ENCODE results near the gene TSPEAR. TPM values are rescaled to one million over a fixed set of nuclear protein-coding genes. Genes with fewer than 3 reads are reported as not detected.
A peak's percentile ranks its signal among the peaks of the same experiment; 100 is the strongest.

TSPEAR gene
- total and polyA plus RNA-seq, 2 of the 13 experiments (the other 11 are each of a cell fraction or from before 2014, with no cell fraction given), result 0.07 to 0.32 TPM

DNA sequence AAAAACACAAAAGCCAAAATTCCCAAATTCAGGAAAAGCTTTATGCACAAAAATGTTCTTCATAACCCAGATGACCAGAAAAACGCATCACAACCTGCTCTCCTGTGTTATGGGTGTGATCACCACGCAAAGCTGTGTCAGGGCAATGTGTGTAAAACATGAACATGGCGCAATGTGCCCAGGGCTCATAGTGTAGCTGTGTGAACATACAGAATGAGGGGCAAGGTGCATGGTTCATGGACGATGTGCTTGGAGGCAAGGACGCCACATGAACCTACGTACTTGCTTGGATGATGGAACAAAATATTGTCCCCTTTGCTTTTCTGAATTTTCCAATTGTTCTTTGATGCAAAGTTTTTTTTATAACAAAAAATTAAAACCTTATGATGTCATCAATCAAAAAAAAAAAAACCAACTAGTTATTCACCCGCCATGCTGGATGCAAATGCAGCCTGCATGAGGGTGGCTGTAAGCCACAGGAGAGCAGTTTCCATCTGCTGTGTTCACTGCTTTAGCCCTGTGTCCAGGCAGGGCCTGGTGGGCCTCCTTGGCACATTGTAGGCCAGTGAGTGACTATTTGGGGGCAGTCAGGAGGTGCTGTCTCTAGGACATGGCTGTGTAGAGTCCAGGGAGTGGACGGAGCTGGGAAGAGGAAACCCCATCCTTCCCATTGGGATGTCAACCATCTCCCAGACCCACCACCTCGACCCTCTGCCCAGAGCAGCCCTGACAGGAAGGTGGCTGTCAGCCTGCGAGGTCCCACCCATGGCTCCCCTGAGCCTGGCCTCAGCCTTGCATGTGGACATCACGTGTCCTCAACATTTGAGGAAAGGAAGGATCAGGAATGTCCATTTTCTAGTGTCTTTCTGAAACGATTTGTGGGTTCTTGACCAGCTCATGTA is 185.0 kb downstream of the TSPEAR start (continued):
- TF ChIP-seq, protein P1, sequence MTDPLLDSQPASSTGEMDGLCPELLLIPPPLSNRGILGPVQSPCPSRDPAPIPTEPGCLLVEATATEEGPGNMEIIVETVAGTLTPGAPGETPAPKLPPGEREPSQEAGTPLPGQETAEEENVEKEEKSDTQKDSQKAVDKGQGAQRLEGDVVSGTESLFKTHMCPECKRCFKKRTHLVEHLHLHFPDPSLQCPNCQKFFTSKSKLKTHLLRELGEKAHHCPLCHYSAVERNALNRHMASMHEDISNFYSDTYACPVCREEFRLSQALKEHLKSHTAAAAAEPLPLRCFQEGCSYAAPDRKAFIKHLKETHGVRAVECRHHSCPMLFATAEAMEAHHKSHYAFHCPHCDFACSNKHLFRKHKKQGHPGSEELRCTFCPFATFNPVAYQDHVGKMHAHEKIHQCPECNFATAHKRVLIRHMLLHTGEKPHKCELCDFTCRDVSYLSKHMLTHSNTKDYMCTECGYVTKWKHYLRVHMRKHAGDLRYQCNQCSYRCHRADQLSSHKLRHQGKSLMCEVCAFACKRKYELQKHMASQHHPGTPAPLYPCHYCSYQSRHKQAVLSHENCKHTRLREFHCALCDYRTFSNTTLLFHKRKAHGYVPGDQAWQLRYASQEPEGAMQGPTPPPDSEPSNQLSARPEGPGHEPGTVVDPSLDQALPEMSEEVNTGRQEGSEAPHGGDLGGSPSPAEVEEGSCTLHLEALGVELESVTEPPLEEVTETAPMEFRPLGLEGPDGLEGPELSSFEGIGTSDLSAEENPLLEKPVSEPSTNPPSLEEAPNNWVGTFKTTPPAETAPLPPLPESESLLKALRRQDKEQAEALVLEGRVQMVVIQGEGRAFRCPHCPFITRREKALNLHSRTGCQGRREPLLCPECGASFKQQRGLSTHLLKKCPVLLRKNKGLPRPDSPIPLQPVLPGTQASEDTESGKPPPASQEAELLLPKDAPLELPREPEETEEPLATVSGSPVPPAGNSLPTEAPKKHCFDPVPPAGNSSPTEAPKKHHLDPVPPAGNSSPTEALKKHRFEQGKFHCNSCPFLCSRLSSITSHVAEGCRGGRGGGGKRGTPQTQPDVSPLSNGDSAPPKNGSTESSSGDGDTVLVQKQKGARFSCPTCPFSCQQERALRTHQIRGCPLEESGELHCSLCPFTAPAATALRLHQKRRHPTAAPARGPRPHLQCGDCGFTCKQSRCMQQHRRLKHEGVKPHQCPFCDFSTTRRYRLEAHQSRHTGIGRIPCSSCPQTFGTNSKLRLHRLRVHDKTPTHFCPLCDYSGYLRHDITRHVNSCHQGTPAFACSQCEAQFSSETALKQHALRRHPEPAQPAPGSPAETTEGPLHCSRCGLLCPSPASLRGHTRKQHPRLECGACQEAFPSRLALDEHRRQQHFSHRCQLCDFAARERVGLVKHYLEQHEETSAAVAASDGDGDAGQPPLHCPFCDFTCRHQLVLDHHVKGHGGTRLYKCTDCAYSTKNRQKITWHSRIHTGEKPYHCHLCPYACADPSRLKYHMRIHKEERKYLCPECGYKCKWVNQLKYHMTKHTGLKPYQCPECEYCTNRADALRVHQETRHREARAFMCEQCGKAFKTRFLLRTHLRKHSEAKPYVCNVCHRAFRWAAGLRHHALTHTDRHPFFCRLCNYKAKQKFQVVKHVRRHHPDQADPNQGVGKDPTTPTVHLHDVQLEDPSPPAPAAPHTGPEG (CRISPR knock-in tag; IDR thresholded peaks at IDR 0.05), result no peak
- TF ChIP-seq, protein P2, sequence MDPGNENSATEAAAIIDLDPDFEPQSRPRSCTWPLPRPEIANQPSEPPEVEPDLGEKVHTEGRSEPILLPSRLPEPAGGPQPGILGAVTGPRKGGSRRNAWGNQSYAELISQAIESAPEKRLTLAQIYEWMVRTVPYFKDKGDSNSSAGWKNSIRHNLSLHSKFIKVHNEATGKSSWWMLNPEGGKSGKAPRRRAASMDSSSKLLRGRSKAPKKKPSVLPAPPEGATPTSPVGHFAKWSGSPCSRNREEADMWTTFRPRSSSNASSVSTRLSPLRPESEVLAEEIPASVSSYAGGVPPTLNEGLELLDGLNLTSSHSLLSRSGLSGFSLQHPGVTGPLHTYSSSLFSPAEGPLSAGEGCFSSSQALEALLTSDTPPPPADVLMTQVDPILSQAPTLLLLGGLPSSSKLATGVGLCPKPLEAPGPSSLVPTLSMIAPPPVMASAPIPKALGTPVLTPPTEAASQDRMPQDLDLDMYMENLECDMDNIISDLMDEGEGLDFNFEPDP (CRISPR knock-in tag; conservative IDR thresholded peaks at IDR 0.05), result no peak
- TF ChIP-seq, protein P3, sequence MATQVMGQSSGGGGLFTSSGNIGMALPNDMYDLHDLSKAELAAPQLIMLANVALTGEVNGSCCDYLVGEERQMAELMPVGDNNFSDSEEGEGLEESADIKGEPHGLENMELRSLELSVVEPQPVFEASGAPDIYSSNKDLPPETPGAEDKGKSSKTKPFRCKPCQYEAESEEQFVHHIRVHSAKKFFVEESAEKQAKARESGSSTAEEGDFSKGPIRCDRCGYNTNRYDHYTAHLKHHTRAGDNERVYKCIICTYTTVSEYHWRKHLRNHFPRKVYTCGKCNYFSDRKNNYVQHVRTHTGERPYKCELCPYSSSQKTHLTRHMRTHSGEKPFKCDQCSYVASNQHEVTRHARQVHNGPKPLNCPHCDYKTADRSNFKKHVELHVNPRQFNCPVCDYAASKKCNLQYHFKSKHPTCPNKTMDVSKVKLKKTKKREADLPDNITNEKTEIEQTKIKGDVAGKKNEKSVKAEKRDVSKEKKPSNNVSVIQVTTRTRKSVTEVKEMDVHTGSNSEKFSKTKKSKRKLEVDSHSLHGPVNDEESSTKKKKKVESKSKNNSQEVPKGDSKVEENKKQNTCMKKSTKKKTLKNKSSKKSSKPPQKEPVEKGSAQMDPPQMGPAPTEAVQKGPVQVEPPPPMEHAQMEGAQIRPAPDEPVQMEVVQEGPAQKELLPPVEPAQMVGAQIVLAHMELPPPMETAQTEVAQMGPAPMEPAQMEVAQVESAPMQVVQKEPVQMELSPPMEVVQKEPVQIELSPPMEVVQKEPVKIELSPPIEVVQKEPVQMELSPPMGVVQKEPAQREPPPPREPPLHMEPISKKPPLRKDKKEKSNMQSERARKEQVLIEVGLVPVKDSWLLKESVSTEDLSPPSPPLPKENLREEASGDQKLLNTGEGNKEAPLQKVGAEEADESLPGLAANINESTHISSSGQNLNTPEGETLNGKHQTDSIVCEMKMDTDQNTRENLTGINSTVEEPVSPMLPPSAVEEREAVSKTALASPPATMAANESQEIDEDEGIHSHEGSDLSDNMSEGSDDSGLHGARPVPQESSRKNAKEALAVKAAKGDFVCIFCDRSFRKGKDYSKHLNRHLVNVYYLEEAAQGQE (IDR thresholded peaks at IDR 0.05; ENCODE audit: borderline replicate concordance in 1 of 2, low read depth in 1 of 2, low read length in 2 of 2), result no peak
- TF ChIP-seq KAT2B (IDR thresholded peaks at IDR 0.05; ENCODE audit: borderline replicate concordance, low read depth, low read length), result no peak
- TF ChIP-seq NFATC3 (CRISPR knock-in tag; IDR thresholded peaks at IDR 0.05), result no peak
- no peak for TF ChIP-seq ZNF160 (CRISPR knock-in tag; IDR thresholded peaks at IDR 0.05)
- no peak for TF ChIP-seq SIX4 (CRISPR knock-in tag; IDR thresholded peaks at IDR 0.05)
- no peak for TF ChIP-seq RARA (CRISPR knock-in tag; IDR thresholded peaks at IDR 0.05)
- no peak for TF ChIP-seq ZNF674 (CRISPR knock-in tag; IDR thresholded peaks at IDR 0.05; ENCODE audit: low read depth)
- TF ChIP-seq, protein P4, sequence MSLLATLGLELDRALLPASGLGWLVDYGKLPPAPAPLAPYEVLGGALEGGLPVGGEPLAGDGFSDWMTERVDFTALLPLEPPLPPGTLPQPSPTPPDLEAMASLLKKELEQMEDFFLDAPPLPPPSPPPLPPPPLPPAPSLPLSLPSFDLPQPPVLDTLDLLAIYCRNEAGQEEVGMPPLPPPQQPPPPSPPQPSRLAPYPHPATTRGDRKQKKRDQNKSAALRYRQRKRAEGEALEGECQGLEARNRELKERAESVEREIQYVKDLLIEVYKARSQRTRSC (CRISPR knock-in tag; IDR thresholded peaks at IDR 0.05; ENCODE audit: low read depth), result no peak
- TF ChIP-seq ZNF660 (CRISPR knock-in tag; IDR thresholded peaks at IDR 0.05; ENCODE audit: borderline replicate concordance, low read depth), result no peak
- no peak for TF ChIP-seq IKZF4 (CRISPR knock-in tag; IDR thresholded peaks at IDR 0.05; ENCODE audit: borderline replicate concordance, low read depth, not compliant biosample characterization)
- TF ChIP-seq, protein P5, sequence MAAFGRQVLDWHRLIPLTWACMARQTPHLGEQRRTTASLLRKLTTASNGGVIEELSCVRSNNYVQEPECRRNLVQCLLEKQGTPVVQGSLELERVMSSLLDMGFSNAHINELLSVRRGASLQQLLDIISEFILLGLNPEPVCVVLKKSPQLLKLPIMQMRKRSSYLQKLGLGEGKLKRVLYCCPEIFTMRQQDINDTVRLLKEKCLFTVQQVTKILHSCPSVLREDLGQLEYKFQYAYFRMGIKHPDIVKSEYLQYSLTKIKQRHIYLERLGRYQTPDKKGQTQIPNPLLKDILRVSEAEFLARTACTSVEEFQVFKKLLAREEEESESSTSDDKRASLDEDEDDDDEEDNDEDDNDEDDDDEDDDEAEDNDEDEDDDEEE (CRISPR knock-in tag; IDR thresholded peaks at IDR 0.05), result no peak
- TF ChIP-seq HNF4G (IDR thresholded peaks at IDR 0.05; ENCODE audit: borderline replicate concordance, low read depth, low read length), result peak; percentile 44; the same call in 1 of the 2 replicates
- TF ChIP-seq HNF4G (CRISPR knock-in tag; IDR thresholded peaks at IDR 0.05; ENCODE audit: borderline replicate concordance, low read depth), result no peak
